Activated CD4-positive, alpha-beta memory T cell treated with anti-CD3 and anti-CD28 coated beads, Interleukin-2, amount 10 ng/mL, durations not matched to agents 7 days and 5 days (primary cell): ENCODE measurements around the gene CATSPERZ. TPM values are rescaled to one million over a fixed set of nuclear protein-coding genes. Genes with fewer than 3 reads are reported as not detected.
A peak's percentile ranks its signal among the peaks of the same experiment; 100 is the strongest.

Experiments used
- CTCF ChIA-PET: fragments of 350-600 bp; sonication (Branson Sonifier 250); formaldehyde crosslinking; loops from one replicate; lab custom pipeline; 2021; ENCODE audit warnings: antibody characterized with exemption, inconsistent platforms; lab: Charles Lee
- POLR2A ChIA-PET: fragments of 350-600 bp; sonication (Branson Sonifier 250); formaldehyde crosslinking; loops from one replicate; lab custom pipeline; 2021; ENCODE audit warnings: antibody characterized with exemption; lab: Charles Lee
- DNase-seq: peaks from one replicate; pipeline ENCODE4 v3.0.0-alpha.2; 2020
- H3K27ac Mint-ChIP-seq: one replicate; pipeline ENCODE4 v1.8.0; 2021; ENCODE audit warnings: mild to moderate bottlenecking, mixed read lengths
- H3K27me3 Mint-ChIP-seq: one replicate; pipeline ENCODE4 v1.8.0; 2021; ENCODE audit warnings: mixed read lengths
- H3K36me3 Mint-ChIP-seq: one replicate; pipeline ENCODE4 v1.8.0; 2021; ENCODE audit warnings: low read depth, mixed read lengths
- H3K4me1 Mint-ChIP-seq: one replicate; pipeline ENCODE4 v1.8.0; 2021; ENCODE audit warnings: mixed read lengths
- H3K4me3 Mint-ChIP-seq: one replicate; pipeline ENCODE4 v1.8.0; 2021; ENCODE audit warnings: mild to moderate bottlenecking, mixed read lengths
- H3K9me3 Mint-ChIP-seq: one replicate; pipeline ENCODE4 v1.8.0; 2021; ENCODE audit warnings: mixed read lengths
- total RNA-seq, 2 experiments: library from RNA; stranded (reverse); gene quantifications; one replicate each; pipeline ENCODE4 v1.2.3, GENCODE V29; 2021

Gene CATSPERZ
- total RNA-seq, 2 experiments from 2014 or later = not detected

DNA sequence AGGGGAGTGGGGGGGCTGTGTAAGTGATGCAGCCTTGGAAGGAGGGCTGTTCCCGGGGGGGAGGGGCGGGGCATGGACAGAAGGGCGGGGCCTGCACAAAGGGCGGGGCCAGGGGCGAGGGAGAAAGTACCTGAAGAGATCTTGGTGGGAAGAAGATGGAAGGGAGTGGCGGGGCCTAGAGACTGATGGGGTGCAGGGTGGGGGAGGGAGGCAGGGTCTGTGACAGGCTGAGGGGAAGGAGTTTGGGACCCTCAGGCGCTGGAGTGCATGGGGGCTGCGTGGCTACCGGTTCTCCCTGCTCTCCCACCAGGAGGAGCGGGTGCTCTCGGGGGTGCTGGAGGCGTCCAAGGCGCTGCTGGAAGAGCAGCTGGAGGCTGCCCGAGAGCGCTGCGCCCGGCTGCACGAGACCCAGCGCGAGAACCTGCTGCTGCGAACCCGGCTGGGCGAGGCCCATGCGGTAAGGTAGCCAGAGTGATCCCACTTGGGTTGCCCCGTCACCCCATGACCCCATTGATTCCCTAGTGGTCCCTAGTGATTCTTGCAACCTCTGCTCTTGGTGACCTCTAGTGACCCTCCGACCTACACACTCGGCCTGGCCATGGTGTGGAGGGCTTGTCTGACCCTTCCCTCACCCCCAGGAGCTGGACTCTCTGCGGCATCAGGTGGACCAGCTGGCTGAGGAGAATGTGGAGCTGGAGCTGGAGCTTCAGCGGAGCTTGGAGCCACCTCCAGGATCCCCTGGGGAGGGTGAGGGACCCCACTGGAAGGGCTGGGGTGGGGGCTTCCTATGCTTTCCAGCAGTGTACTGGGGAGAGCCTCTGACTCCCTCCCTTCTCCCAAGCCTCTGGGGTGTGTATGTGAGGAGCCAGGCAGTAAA, 42.9 kb downstream of the CATSPERZ start:
- CTCF ChIA-PET = interaction anchor here (0.6 to 7.4 kb wide), 13 partner anchors 11 to 473 kb away, joined by 3 to 70 read pairs (median 5); partner anchors contain the start of genes ESRRA, PRDX5 and TRMT112
- H3K36me3 Mint-ChIP-seq = peaks cover 41% of the 10 kb centered on the region
- peaks cover 55% of the 10 kb centered on the region for H3K4me1 Mint-ChIP-seq
- H3K9me3 Mint-ChIP-seq = no peaks in the 10 kb centered on the region
- POLR2A ChIA-PET = interaction anchor here (0.7 to 1.6 kb wide), 7 partner anchors 8 to 401 kb away, joined by 3 to 12 read pairs (median 4); partner anchors contain the start of genes PRDX5, RASGRP2 and TRMT112
- peak overlapping the region; percentile 54 for H3K4me3 Mint-ChIP-seq
- H3K27me3 Mint-ChIP-seq = no peaks in the 10 kb centered on the region
- DNase-seq = no peak
- no peak overlapping the region for H3K27ac Mint-ChIP-seq

DNA sequence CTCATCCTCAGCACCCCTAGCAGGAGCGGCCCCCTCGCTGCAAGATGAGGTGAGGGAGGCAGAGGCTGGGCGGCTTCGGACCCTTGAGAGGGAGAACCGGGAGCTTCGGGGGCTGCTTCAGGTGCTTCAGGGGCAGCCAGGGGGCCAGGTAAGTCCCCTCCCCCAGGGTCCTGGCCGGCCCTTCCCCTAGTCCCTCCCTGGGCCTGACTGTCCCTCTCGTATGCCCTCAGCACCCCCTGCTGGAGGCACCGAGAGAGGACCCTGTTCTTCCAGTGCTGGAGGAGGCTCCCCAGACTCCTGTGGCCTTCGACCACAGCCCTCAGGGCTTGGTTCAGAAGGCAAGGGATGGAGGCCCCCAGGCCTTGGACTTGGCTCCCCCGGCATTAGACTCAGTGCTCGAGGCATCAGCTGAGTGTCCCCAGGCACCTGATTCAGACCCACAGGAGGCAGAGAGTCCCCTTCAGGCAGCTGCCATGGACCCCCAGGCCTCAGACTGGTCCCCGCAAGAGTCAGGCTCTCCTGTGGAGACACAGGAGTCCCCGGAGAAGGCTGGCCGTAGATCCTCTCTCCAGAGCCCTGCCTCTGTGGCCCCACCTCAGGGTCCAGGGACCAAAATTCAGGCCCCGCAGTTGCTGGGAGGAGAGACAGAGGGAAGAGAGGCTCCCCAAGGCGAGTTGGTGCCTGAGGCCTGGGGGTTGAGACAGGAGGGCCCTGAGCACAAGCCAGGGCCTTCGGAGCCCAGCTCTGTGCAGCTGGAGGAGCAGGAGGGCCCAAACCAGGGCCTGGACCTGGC, 43.8 kb downstream of the CATSPERZ start:
- Mint-ChIP-seq H3K27ac (no peak overlapping the region), H3K4me3 (no peak overlapping the region), H3K9me3 (no peaks in the 10 kb centered on the region), H3K36me3 (peaks cover 38% of the 10 kb centered on the region), H3K4me1 (peaks cover 48% of the 10 kb centered on the region), H3K27me3 (no peaks in the 10 kb centered on the region)
- CTCF ChIA-PET = interaction anchor here (0.9 to 2.1 kb wide), 3 partner anchors 16 to 39 kb away, joined by 3 to 11 read pairs (median 9); partner anchors contain the start of genes ESRRA, PRDX5 and TRMT112
- peak; percentile 33 for DNase-seq
- POLR2A ChIA-PET = no interaction called here

DNA sequence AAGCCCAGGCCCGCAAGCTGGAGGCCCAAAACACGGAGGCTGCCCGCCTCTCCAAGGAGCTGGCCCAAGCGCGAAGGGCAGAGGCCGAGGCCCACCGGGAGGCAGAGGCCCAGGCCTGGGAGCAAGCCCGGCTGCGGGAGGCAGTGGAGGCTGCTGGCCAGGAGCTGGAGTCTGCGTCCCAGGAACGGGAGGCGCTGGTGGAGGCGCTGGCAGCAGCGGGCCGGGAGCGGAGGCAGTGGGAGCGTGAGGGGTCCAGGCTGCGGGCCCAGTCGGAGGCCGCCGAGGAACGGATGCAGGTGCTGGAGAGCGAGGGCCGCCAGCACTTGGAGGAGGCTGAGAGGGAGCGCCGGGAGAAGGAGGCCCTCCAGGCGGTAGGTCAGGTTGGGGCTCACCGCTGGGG, 44.6 kb downstream of the CATSPERZ start:
- DNase-seq = no peak
- H3K4me3 Mint-ChIP-seq = no peak overlapping the region
- H3K27ac Mint-ChIP-seq = no peak overlapping the region
- ChIA-PET CTCF (interaction anchor here (1.1 kb wide), 1 partner anchor 15 kb away, joined by 3 read pairs; no protein-coding TSS in a partner anchor), POLR2A (no interaction called here)
- H3K9me3 Mint-ChIP-seq = no peaks in the 10 kb centered on the region
- peaks cover 40% of the 10 kb centered on the region for H3K4me1 Mint-ChIP-seq
- peaks cover 34% of the 10 kb centered on the region for H3K36me3 Mint-ChIP-seq
- H3K27me3 Mint-ChIP-seq = no peaks in the 10 kb centered on the region

DNA sequence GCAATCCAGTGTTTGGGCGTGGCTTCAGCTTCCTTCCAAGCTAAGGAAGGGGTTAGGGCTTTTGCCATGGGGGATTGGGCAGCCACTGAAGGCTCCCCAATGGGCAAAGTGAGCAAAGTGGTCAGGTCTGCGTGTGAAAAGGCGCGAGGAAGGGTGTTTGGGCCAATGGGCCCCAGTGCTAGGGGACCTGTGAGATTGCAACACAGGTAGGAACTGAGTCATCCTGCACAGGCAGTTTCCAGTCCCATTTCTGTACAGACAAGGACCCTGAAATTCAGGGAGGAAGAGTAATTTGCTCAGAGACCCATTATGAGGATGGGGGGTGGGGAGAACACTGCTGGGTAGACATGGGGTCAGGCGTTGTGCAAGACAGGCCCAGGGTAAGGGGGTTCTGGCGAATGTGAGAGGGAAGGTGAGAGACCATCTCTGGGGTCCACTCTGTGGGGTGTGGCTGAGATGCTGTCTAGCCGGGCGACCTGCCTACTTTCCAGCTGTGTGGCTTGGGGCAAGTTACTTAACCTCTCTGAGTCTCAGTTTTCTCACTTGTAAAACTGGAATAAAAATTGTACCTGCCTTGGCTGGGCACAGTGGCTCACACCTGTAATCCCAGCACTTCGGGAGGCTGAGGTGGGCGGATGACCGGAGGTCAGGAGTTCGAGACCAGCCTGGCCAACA, 47.2 kb downstream of the CATSPERZ start:
- CTCF ChIA-PET = no interaction called here
- POLR2A ChIA-PET = interaction anchor here (0.7 to 4.2 kb wide), 2 partner anchors 12 to 1195 kb away, joined by 3 to 29 read pairs; partner anchors contain the start of gene RPS6KA4
- no peaks in the 10 kb centered on the region for H3K27me3 Mint-ChIP-seq
- no peak for DNase-seq
- H3K9me3 Mint-ChIP-seq = no peaks in the 10 kb centered on the region
- H3K4me1 Mint-ChIP-seq = peaks cover 18% of the 10 kb centered on the region
- peaks cover 20% of the 10 kb centered on the region for H3K36me3 Mint-ChIP-seq
- no peak overlapping the region for H3K4me3 Mint-ChIP-seq
- no peak overlapping the region for H3K27ac Mint-ChIP-seq

DNA sequence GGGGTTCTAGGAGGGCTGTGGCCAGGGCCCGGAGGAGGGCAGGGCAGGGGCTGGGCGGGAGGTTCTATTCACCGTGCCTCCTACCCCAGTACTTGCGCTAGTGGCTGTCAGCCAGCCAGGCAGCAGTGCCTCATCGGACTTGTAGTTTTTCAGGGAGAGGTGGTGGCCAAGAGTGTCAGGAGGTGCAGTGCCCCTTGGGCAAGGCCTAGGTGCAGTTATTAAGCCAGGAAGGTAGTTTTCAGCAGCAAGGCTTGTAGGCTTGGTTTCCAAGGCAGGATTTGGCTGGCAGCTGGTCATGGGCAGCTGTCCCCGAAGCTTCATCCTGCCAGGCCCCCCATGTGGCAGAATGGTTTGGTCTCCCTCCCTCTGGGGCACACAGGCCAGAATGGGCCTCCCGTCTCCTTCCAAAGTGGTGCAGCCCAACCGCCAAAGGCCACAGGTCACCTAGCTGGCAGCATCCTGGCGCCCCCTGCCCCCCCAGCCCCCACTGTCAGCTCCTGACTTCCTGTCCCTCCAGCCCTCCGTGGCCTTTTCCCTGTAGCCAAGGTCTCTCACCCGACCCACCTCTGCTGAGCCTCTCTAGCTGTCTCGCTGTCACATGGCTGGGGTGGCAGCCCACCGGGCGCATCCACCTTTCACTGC, 48.3 kb downstream of the CATSPERZ start:
- H3K9me3 Mint-ChIP-seq = no peaks in the 10 kb centered on the region
- POLR2A ChIA-PET = interaction anchor here (4.2 kb wide), 1 partner anchor 10 kb away, joined by 29 read pairs; the partner anchor contains the start of gene RPS6KA4

DNA sequence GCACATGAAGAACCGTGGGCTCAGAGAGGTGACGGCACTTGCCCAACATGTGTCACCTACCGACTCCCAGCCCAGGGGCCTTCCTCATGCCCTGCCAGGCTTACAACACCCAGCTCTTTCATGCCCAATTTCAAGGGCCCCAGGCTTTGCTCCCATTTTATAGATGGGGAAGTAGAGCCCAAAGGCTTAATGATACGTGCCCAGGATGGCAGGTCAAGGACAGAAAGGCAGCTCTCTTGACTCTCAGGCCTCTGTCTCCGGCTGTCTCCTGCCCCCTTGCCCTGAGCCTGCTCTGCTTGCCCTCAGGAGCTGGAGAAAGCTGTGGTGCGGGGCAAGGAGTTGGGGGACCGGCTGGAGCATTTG, 48.8 kb downstream of the CATSPERZ start:
- no peak overlapping the region for H3K27ac Mint-ChIP-seq
- peaks cover 20% of the 10 kb centered on the region for H3K36me3 Mint-ChIP-seq
- ChIA-PET POLR2A (interaction anchor here (0.6 to 4.2 kb wide), 2 partner anchors 10 to 11 kb away, joined by 3 to 29 read pairs; partner anchors contain the start of gene RPS6KA4), CTCF (interaction anchor here (1.2 to 1.3 kb wide), 2 partner anchors 9 to 17 kb away, joined by 3 to 4 read pairs; no protein-coding TSS in a partner anchor)
- no peaks in the 10 kb centered on the region for H3K9me3 Mint-ChIP-seq
- no peaks in the 10 kb centered on the region for H3K27me3 Mint-ChIP-seq
- DNase-seq = no peak
- peaks cover 13% of the 10 kb centered on the region for H3K4me1 Mint-ChIP-seq
- H3K4me3 Mint-ChIP-seq = no peak overlapping the region

More for the DNA sequence above, 48.3 kb downstream of the CATSPERZ start:
- H3K27ac Mint-ChIP-seq = no peak overlapping the region
- H3K27me3 Mint-ChIP-seq = no peaks in the 10 kb centered on the region
- CTCF ChIA-PET = interaction anchor here (1.2 kb wide), 1 partner anchor 10 kb away, joined by 3 read pairs; no protein-coding TSS in a partner anchor
- H3K4me3 Mint-ChIP-seq = no peak overlapping the region
- H3K36me3 Mint-ChIP-seq = peaks cover 20% of the 10 kb centered on the region
- H3K4me1 Mint-ChIP-seq = peaks cover 13% of the 10 kb centered on the region
- no peak for DNase-seq

DNA sequence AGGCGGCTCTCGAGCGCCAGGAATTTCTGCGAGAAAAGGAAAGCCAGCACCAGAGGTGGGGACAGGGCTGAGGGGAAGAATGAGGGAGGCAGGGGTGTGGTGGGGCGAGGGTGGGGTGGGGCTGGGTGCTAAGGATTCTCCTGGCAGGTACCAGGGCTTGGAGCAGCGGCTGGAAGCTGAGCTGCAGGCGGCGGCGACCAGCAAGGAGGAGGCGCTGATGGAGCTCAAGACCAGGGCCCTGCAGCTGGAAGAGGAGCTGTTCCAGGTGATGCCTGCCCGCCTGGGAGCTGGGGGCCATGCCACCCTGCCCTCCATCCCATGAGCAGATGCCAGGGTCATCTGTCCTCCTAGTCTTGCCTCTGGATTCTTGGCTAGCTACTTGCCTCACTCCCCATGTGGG, 49.2 kb downstream of the CATSPERZ start:
- no peak overlapping the region for H3K4me3 Mint-ChIP-seq
- H3K27me3 Mint-ChIP-seq = no peaks in the 10 kb centered on the region
- ChIA-PET POLR2A (interaction anchor here (0.6 to 4.2 kb wide), 3 partner anchors 9 to 11 kb away, joined by 3 to 29 read pairs (median 4); partner anchors contain the start of genes CCDC88B and RPS6KA4), CTCF (interaction anchor here (1.3 kb wide), 1 partner anchor 18 kb away, joined by 4 read pairs; no protein-coding TSS in a partner anchor)
- DNase-seq = no peak
- H3K4me1 Mint-ChIP-seq = peaks cover 13% of the 10 kb centered on the region
- peaks cover 20% of the 10 kb centered on the region for H3K36me3 Mint-ChIP-seq
- no peaks in the 10 kb centered on the region for H3K9me3 Mint-ChIP-seq
- no peak overlapping the region for H3K27ac Mint-ChIP-seq

DNA sequence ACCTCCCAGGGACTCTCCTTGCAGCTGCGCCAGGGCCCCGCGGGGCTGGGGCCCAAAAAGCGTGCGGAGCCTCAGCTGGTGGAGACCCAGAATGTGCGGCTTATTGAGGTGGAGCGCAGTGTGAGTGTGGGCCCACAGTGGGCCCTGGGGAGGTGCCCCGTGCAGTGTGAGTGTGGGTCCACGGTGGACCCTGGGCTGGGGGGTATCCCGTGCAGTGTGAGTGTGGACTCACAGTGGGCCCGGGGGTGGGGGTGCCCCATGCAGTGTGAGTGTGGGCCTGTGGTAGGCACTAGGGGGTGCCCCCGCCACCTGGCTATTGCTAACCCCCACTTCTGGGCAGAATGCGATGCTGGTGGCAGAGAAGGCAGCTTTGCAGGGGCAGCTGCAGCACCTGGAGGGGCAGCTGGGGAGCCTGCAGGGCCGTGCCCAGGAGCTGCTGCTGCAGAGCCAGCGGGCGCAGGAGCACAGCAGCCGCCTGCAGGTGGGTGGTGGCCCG, 51.0 kb downstream of the CATSPERZ start:
- H3K27ac Mint-ChIP-seq = no peak overlapping the region
- POLR2A ChIA-PET = interaction anchor here (0.7 to 4.2 kb wide), 4 partner anchors 8 to 33 kb away, joined by 3 to 29 read pairs (median 9); partner anchors contain the start of genes CCDC88B, PRDX5, RPS6KA4 and TRMT112
- H3K4me3 Mint-ChIP-seq = no peak overlapping the region

DNA sequence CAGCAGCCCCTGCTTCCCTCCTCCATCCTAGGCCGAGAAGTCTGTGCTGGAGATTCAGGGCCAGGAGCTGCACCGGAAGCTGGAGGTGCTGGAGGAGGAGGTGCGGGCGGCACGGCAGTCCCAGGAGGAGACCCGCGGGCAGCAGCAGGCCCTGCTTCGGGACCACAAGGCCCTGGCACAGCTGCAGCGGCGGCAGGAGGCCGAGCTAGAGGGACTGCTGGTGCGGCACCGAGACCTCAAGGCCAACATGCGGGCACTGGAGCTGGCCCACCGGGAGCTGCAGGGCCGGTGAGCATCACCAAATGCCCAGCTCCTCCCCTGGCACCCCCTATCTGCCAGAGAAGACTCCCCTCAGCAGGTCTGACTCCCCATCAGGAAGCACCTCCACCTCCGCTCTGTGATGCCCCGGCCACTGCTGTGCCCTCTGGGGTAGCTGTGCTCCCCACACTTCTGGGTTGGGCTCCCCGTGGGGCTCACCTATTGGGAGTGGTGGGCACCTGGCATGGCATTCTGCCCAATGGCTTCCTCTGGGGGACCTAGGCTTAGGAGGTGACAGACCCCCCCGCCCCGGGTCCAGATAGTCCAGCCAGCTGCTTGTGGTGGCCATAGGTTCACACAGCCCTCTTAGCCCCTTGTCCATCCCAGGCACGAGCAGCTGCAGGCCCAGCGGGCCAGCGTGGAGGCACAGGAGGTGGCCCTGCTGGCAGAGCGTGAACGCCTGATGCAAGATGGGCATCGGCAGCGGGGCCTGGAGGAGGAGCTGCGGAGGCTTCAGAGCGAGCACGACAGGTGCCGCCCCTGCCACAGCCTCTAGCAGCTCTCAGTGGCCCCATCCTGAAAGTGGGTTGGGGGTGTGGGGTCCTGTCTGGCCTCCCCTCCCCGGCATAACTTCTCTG, 52.2 kb downstream of the CATSPERZ start:
- no peak overlapping the region for H3K27ac Mint-ChIP-seq
- ChIA-PET POLR2A (interaction anchor here (1.3 to 4.2 kb wide), 3 partner anchors 12 to 35 kb away, joined by 4 to 13 read pairs (median 13); partner anchors contain the start of genes CCDC88B, PRDX5 and TRMT112), CTCF (interaction anchor here (0.7 to 3.9 kb wide), 2 partner anchors 10 to 21 kb away, joined by 3 to 16 read pairs; no protein-coding TSS in a partner anchor)
- H3K27me3 Mint-ChIP-seq = no peaks in the 10 kb centered on the region
- peaks cover 8% of the 10 kb centered on the region for H3K36me3 Mint-ChIP-seq
- no peak overlapping the region for H3K4me3 Mint-ChIP-seq
- DNase-seq = no peak
- H3K4me1 Mint-ChIP-seq = peaks cover 6% of the 10 kb centered on the region
- no peaks in the 10 kb centered on the region for H3K9me3 Mint-ChIP-seq

More for the DNA sequence above, 51.0 kb downstream of the CATSPERZ start:
- Mint-ChIP-seq H3K4me1 (peaks cover 5% of the 10 kb centered on the region), H3K36me3 (peaks cover 12% of the 10 kb centered on the region), H3K9me3 (no peaks in the 10 kb centered on the region), H3K27me3 (no peaks in the 10 kb centered on the region)
- CTCF ChIA-PET = no interaction called here
- DNase-seq = no peak

DNA sequence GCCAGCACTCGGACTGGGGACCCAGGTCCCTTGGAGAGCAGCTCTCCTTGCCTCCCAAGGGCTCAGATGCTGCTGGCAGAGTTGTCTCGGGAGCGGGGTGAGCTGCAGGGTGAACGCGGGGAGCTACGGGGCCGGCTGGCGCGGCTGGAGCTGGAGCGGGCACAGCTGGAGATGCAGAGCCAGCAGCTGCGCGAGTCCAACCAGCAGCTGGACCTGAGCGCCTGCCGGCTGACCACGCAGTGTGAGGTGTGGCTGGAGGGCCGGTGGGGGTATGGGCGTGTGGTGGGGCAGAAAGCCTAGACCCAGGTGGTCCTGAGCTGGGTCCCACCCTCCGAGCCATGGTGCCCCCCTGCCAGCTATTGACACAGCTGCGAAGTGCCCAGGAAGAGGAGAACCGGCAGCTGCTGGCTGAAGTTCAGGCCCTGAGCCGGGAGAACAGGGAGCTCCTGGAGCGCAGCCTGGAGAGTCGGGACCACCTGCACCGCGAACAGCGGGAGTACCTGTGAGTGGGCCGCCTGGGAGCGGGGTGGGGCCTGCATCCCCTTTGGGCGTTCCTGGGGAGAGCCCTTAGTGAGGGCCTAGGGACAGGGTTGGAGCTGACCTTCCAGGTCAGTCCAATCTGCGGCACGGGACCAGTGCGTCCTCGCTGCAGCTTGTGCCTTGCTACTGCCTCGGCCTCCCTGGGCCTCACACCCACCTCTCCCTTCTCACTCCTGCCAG, 53.0 kb downstream of the CATSPERZ start:
- Mint-ChIP-seq H3K27me3 (no peaks in the 10 kb centered on the region), H3K4me1 (peaks cover 13% of the 10 kb centered on the region), H3K4me3 (no peak overlapping the region), H3K36me3 (peaks cover 9% of the 10 kb centered on the region), H3K27ac (no peak overlapping the region), H3K9me3 (no peaks in the 10 kb centered on the region)
- CTCF ChIA-PET = interaction anchor here (0.7 to 3.9 kb wide), 2 partner anchors 11 to 21 kb away, joined by 3 to 16 read pairs; no protein-coding TSS in a partner anchor
- POLR2A ChIA-PET = interaction anchor here (1.3 to 4.2 kb wide), 3 partner anchors 13 to 36 kb away, joined by 4 to 13 read pairs (median 13); partner anchors contain the start of genes CCDC88B, PRDX5 and TRMT112
- no peak for DNase-seq
